HepG2 (cell line): Measurements from ENCODE around the gene ADGRF5. TPM values are rescaled to one million over a fixed set of nuclear protein-coding genes. Genes with fewer than 3 reads are reported as not detected.

Experiments used
- HDAC6 ChIP-seq: fragments of 200-600 bp; sonication (generic); IDR thresholded peaks from 2 replicates; pipeline ENCODE4 v1.7.0; 2017; ENCODE audit warnings: mild to moderate bottlenecking, antibody characterized with exemption, low read length, low read depth
- HNF4G ChIP-seq, 2 experiments: sonication (generic) in 1 of 2; formaldehyde crosslinking in 1 of 2; IDR thresholded peaks; 2 replicates each; pipeline versions ENCODE4 v1.4.0 to v1.6.1; 2011 to 2020; ENCODE audit warnings: borderline replicate concordance in 2 of 2, low read depth in 2 of 2, mild to moderate bottlenecking in 2 of 2, low read length in 1 of 2, missing genetic modification reagents in 1 of 2, moderate library complexity in 1 of 2
- HOXD1 ChIP-seq: sonication (generic); formaldehyde crosslinking; IDR thresholded peaks from 2 replicates; pipeline ENCODE4 v1.5.0; 2020; ENCODE audit warnings: missing genetic modification reagents
- IKZF4 ChIP-seq: sonication (generic); formaldehyde crosslinking; IDR thresholded peaks from 2 replicates; pipeline ENCODE4 v1.5.1; 2020; ENCODE audit warnings: borderline replicate concordance, mild to moderate bottlenecking, low read depth, missing genetic modification reagents; ENCODE audit errors: not compliant biosample characterization
- MAFG ChIP-seq: sonication (generic); formaldehyde crosslinking; IDR thresholded peaks from 2 replicates; pipeline ENCODE4 v1.5.1; 2020; ENCODE audit warnings: mild to moderate bottlenecking, missing genetic modification reagents
- NFYB ChIP-seq: sonication (generic); formaldehyde crosslinking; IDR thresholded peaks from 2 replicates; pipeline ENCODE4 v1.4.0; 2020; ENCODE audit warnings: missing genetic modification reagents
- PAWR ChIP-seq: sonication (generic); formaldehyde crosslinking; IDR thresholded peaks from 2 replicates; pipeline ENCODE4 v1.4.0; 2020; ENCODE audit warnings: missing genetic modification reagents, mild to moderate bottlenecking, borderline replicate concordance
- PHF20 ChIP-seq: sonication (generic); formaldehyde crosslinking; IDR thresholded peaks from 2 replicates; pipeline ENCODE4 v1.5.0; 2020; ENCODE audit warnings: mild to moderate bottlenecking, missing genetic modification reagents
- POLR2A ChIP-seq, 2 experiments: IDR thresholded peaks; 2 replicates each; pipeline ENCODE4 v1.6.1; 2011; ENCODE audit warnings: low read depth in 2 of 2, low read length in 2 of 2, mild to moderate bottlenecking in 1 of 2, moderate library complexity in 1 of 2; ENCODE audit not compliant: insufficient read depth in 1 of 2
- RAD21 ChIP-seq: fragments of 450-650 bp; formaldehyde crosslinking; IDR thresholded peaks from 2 replicates; pipeline ENCODE4 v1.5.0; 2020; ENCODE audit warnings: mild to moderate bottlenecking
- SATB2 ChIP-seq: sonication (generic); formaldehyde crosslinking; IDR thresholded peaks from 2 replicates; pipeline ENCODE4 v1.5.0; 2020; ENCODE audit warnings: missing genetic modification reagents
- XBP1 ChIP-seq: sonication (generic); formaldehyde crosslinking; IDR thresholded peaks from 2 replicates; pipeline ENCODE4 v1.5.0; 2020; ENCODE audit warnings: missing genetic modification reagents
- ZNF543 ChIP-seq: sonication (generic); formaldehyde crosslinking; IDR thresholded peaks from 2 replicates; pipeline ENCODE4 v1.4.0; 2020; ENCODE audit warnings: mild to moderate bottlenecking, missing genetic modification reagents
- ZNF747 ChIP-seq: sonication (generic); formaldehyde crosslinking; IDR thresholded peaks from 2 replicates; pipeline ENCODE4 v1.8.1; 2023; ENCODE audit warnings: missing genetic modification reagents, mild to moderate bottlenecking, borderline replicate concordance
- ZZZ3 ChIP-seq: sonication (generic); formaldehyde crosslinking; IDR thresholded peaks from 2 replicates; pipeline ENCODE4 v1.4.0; 2020; ENCODE audit warnings: missing genetic modification reagents, mild to moderate bottlenecking, borderline replicate concordance
- polyA plus RNA-seq, 8 experiments: library from polyadenylated mRNA; depleted of rRNA in 3 of 8; stranded (reverse) in 7 of 8; unstranded in 1 of 8; fragments of >200 nt; fragmentation: Illumina TruSeq in 4 of 8; extraction: Trizol in 4 of 8; gene quantifications; 2 replicates each; pipeline versions ENCODE4 v1.2.1 to v1.2.3, GENCODE V29; 2011 to 2016; ENCODE audit warnings: low read depth in 4 of 8, missing spikeins in 1 of 8, mixed read lengths in 1 of 8; ENCODE audit not compliant: insufficient read depth in 1 of 8
- total RNA-seq, 5 experiments: library from RNA; depleted of rRNA; stranded (reverse); fragments of >200 nt; fragmentation: Illumina TruSeq; extraction: Trizol; gene quantifications; 2 replicates each; pipeline ENCODE4 v1.2.3, GENCODE V29; 2016; ENCODE audit warnings: low read depth in 1 of 5
- TF ChIP-seq, protein P1 (sequence below): sonication (generic); formaldehyde crosslinking; IDR thresholded peaks from 2 replicates; pipeline ENCODE4 v1.8.1; 2023; ENCODE audit warnings: missing genetic modification reagents, inconsistent platforms, borderline replicate concordance
- TF ChIP-seq, protein P2 (sequence below): sonication (generic); formaldehyde crosslinking; IDR thresholded peaks from 2 replicates; pipeline ENCODE4 v1.8.1; 2023; ENCODE audit warnings: mild to moderate bottlenecking, inconsistent platforms, moderate library complexity, missing genetic modification reagents, borderline replicate concordance
- TF ChIP-seq, protein P3 (sequence below): IDR thresholded peaks from 2 replicates; pipeline ENCODE4 v1.6.1; 2012; ENCODE audit warnings: low read depth, low read length, improper control_type of control experiment
- TF ChIP-seq, protein P4 (sequence below): sonication (generic); formaldehyde crosslinking; IDR thresholded peaks from 2 replicates; pipeline ENCODE4 v1.5.0; 2020; ENCODE audit warnings: mild to moderate bottlenecking, missing genetic modification reagents
- TF ChIP-seq, protein P5 (sequence below): sonication (generic); formaldehyde crosslinking; IDR thresholded peaks from 2 replicates; pipeline ENCODE4 v1.9.0; 2022; ENCODE audit warnings: missing genetic modification reagents, mild to moderate bottlenecking, borderline replicate concordance

ADGRF5 gene
- total and polyA plus RNA-seq, 2 of the 13 experiments (the other 11 are each of a cell fraction or from before 2014, with no cell fraction given), result not detected

DNA sequence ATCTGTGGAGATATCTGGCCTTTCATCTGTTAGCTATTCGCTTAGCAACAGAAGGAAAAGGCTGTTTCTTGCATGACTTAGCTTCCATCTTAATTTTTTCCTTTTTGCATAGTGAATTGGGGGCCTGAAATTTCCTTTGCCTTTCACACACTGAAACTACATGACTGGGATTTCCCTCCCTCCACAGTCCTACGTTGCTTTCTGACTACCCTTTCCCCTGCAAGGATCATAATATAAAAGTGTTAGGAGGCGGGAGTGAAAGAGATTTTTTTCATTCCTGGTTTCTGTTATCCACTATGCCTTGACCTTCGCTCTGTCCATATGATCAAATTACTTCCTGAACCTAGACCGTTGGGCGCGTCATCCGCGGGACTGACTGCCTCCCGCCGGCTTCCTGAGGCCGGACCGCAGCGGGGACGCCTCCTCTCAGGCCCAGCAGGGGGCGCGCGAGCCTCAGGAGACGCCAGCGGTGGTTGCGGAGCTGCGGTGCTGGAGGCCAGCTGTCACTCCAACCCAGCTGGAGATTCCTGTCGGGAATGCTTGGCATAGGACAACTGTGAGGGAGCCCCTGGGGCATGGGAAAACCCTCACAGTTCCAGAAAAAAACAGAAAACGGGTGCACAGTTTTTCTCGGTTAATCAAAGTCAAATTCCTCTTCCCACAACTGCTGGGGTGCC is 72.9 kb downstream of the ADGRF5 start (continued):
- TF ChIP-seq MAFG (CRISPR knock-in tag), result no peak
- no peak for TF ChIP-seq NFYB (CRISPR knock-in tag)
- 0 out of 2 replicates have a peak, but pooled peaks have one; percentile 31 for TF ChIP-seq ZNF747 (CRISPR knock-in tag)
- TF ChIP-seq ZZZ3, result 0 out of 2 replicates have a peak, but pooled peaks have one; percentile 39
- TF ChIP-seq, protein P1, sequence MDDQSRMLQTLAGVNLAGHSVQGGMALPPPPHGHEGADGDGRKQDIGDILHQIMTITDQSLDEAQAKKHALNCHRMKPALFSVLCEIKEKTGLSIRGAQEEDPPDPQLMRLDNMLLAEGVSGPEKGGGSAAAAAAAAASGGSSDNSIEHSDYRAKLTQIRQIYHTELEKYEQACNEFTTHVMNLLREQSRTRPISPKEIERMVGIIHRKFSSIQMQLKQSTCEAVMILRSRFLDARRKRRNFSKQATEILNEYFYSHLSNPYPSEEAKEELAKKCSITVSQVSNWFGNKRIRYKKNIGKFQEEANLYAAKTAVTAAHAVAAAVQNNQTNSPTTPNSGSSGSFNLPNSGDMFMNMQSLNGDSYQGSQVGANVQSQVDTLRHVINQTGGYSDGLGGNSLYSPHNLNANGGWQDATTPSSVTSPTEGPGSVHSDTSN (CRISPR knock-in tag), result no peak
- TF ChIP-seq HNF4G (IDR thresholded peaks at IDR 0.05; ENCODE audit: borderline replicate concordance, low read depth, low read length), result no peak; the same call in 1 of the 2 replicates
- TF ChIP-seq HNF4G (CRISPR knock-in tag; IDR thresholded peaks at IDR 0.05; ENCODE audit: borderline replicate concordance, low read depth), result no peak
- no peak for TF ChIP-seq SATB2 (CRISPR knock-in tag)
- no peak for TF ChIP-seq PAWR (CRISPR knock-in tag)
- TF ChIP-seq, protein P2, sequence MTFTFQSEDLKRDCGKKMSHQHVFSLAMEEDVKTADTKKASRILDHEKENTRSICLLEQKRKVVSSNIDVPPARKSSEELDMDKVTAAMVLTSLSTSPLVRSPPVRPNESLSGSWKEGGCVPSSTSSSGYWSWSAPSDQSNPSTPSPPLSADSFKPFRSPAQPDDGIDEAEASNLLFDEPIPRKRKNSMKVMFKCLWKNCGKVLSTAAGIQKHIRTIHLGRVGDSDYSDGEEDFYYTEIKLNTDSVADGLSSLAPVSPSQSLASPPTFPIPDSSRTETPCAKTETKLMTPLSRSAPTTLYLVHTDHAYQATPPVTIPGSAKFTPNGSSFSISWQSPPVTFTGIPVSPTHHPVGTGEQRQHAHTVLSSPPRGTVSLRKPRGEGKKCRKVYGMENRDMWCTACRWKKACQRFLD (CRISPR knock-in tag), result no peak
- TF ChIP-seq XBP1 (CRISPR knock-in tag), result no peak
- no peak for TF ChIP-seq IKZF4 (CRISPR knock-in tag)
- peak; percentile 97 for TF ChIP-seq RAD21
- TF ChIP-seq ZNF543 (CRISPR knock-in tag), result 0 out of 2 replicates have a peak, but pooled peaks have one; percentile 46
- TF ChIP-seq HOXD1 (CRISPR knock-in tag), result no peak
- TF ChIP-seq, protein P3, sequence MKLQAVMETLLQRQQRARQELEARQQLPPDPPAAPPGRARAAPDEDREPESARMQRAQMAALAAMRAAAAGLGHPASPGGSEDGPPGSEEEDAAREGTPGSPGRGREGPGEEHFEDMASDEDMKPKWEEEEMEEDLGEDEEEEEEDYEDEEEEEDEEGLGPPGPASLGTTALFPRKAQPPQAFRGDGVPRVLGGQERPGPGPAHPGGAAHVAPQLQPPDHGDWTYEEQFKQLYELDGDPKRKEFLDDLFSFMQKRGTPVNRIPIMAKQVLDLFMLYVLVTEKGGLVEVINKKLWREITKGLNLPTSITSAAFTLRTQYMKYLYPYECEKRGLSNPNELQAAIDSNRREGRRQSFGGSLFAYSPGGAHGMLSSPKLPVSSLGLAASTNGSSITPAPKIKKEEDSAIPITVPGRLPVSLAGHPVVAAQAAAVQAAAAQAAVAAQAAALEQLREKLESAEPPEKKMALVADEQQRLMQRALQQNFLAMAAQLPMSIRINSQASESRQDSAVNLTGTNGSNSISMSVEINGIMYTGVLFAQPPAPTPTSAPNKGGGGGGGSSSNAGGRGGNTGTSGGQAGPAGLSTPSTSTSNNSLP, result peak; percentile 24; the same call in 1 of the 2 replicates
- no peak for TF ChIP-seq HDAC6
- TF ChIP-seq POLR2A (IDR thresholded peaks at IDR 0.05; ENCODE audit: insufficient read depth in 1 of 2, low read depth in 2 of 2, low read length in 2 of 2), result no peak
- TF ChIP-seq PHF20 (CRISPR knock-in tag), result no peak
- TF ChIP-seq, protein P4, sequence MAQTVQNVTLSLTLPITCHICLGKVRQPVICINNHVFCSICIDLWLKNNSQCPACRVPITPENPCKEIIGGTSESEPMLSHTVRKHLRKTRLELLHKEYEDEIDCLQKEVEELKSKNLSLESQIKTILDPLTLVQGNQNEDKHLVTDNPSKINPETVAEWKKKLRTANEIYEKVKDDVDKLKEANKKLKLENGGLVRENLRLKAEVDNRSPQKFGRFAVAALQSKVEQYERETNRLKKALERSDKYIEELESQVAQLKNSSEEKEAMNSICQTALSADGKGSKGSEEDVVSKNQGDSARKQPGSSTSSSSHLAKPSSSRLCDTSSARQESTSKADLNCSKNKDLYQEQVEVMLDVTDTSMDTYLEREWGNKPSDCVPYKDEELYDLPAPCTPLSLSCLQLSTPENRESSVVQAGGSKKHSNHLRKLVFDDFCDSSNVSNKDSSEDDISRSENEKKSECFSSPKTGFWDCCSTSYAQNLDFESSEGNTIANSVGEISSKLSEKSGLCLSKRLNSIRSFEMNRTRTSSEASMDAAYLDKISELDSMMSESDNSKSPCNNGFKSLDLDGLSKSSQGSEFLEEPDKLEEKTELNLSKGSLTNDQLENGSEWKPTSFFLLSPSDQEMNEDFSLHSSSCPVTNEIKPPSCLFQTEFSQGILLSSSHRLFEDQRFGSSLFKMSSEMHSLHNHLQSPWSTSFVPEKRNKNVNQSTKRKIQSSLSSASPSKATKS (CRISPR knock-in tag), result no peak
- TF ChIP-seq, protein P5, sequence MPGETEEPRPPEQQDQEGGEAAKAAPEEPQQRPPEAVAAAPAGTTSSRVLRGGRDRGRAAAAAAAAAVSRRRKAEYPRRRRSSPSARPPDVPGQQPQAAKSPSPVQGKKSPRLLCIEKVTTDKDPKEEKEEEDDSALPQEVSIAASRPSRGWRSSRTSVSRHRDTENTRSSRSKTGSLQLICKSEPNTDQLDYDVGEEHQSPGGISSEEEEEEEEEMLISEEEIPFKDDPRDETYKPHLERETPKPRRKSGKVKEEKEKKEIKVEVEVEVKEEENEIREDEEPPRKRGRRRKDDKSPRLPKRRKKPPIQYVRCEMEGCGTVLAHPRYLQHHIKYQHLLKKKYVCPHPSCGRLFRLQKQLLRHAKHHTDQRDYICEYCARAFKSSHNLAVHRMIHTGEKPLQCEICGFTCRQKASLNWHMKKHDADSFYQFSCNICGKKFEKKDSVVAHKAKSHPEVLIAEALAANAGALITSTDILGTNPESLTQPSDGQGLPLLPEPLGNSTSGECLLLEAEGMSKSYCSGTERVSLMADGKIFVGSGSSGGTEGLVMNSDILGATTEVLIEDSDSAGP (CRISPR knock-in tag), result peak; percentile 75; the same call in 1 of the 2 replicates
